Amniotic epithelial cell (primary cell): ENCODE measurements around the gene RNF145.
"Not testable (repeated sequence)": the region's sequence is repeated elsewhere in the genome, so short reads cannot be mapped to it uniquely, and the experiment has no call there.

Experiments
- DNase-seq: peaks from one replicate; pipeline ENCODE4 v3.0.0-alpha.2; 2010; ENCODE audit warnings: low read depth

RNF145 gene

GRCh38 chr5:159189310-159189709 lies 20.0 kb downstream of the RNF145 start:
- DNase-seq, result no peak

GRCh38 chr5:159187719-159188118 lies 21.6 kb downstream of the RNF145 start:
- no peak for DNase-seq

GRCh38 chr5:159186319-159186718 lies 23.0 kb downstream of the RNF145 start:
- no peak for DNase-seq

GRCh38 chr5:159185773-159186172 lies 23.6 kb downstream of the RNF145 start:
- DNase-seq, result no peak

GRCh38 chr5:159184858-159185381 lies 24.4 kb downstream of the RNF145 start:
- peak; percentile 76 for DNase-seq

DNA sequence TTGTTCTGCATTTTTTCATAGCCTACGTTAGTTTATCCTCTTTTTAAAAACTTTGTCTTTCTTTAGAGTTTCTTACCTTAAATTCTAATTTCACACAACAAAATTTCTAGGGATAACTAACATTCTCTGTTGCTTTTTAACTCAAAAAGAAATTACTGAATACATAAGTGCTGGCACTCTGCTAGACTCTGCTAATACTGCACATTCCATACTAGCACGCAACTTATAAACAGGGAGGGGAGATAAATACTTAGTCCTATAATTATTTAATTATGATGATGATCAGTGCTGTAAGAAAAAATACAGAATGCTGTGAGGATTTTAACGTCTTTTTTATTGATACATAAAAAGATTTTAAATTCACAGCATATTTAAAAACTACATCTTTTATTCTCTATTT lies 25.1 kb downstream of the RNF145 start:
- peak; percentile 25 for DNase-seq

DNA sequence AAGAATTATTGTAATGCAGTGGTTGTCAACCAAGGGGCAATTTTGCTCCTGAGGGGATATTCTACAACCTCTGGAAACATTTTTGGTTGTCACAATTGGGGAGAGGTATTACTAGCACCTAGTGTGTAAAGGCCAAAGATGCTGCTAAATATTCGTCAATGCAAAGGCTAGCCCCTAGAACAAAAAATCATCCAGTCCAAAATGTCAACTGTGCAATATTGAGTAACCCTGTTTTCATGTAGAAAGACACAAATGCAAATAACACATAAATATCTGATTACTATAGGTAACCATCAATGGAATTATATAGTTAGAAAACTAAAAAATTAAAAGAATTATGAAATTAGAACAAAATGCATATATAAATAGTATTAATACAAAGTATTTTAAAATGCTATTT lies 26.1 kb downstream of the RNF145 start:
- no peak for DNase-seq

- peak; percentile 39 for DNase-seq
Observed at GRCh38 chr5:159182691-159183090, 26.7 kb downstream of the RNF145 start.

DNA sequence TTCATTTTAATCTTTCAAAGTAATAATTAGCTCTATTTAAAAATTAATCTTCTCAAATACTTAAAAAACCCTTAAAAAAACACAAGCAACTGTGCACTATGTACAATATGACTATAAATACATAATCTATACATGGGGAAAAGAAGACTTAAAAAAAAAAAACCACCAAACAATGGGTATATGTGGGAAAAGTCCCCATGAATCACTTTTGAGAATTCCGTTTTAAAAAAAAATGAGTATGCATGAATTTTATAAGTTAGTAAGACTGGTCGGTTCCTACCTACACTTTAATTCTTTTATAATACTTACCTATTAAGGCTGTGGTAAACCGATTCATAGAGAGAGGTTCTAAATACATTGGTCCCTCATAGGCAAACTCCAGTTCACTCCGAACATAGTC lies 27.7 kb downstream of the RNF145 start:
- no peak for DNase-seq

GRCh38 chr5:159181152-159181551 lies 28.2 kb downstream of the RNF145 start:
- DNase-seq, result peak; percentile 20

DNA sequence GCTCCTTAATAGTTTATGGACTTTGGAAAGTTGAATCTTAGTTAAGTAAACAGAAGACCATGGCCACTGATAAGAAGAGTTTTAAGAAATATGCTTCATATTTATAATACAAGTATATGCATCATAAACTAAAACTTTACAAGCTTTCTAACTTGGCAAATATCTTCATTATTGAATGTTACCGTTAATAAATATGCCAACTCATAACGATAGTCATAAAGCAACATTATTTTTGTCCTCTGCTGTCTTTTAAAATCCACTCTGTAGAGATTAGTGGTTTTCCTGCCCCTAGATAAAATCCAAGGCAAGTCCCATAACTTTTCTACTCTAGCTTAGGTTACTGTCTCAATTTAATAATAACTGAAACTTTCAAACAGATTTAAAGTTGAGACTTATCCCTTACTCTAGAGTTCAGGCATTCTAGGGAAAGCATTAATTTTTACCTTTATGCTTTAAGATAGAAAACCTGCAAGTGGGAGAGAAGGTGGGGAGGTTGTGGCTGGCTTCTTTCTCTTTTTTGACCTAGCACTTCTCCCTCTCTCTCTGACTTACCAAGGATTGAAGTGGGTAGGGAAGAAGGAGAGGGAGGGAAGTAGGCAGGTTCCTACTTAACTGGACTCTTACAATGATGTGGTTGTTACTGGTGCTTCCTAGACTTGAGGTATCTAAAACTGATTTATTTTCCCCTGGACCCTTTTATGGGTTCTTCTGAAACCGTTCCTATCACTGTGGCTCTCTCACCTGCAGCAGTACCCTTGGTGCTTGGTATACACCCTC lies 29.6 kb downstream of the RNF145 start:
- DNase-seq, result peak; percentile 48

- peak; percentile 98 for DNase-seq
Observed at GRCh38 chr5:159178978-159179377, 30.4 kb downstream of the RNF145 start.

- DNase-seq, result peak; percentile 64
Observed at GRCh38 chr5:159175547-159175946, 33.8 kb downstream of the RNF145 start.

- peak; percentile 28 for DNase-seq
Observed at GRCh38 chr5:159174511-159175168, 34.7 kb downstream of the RNF145 start.

- DNase-seq, result no peak
Observed at GRCh38 chr5:159171274-159171673, 38.1 kb downstream of the RNF145 start.

GRCh38 chr5:159170021-159170420 lies 39.3 kb downstream of the RNF145 start:
- no peak for DNase-seq

DNA sequence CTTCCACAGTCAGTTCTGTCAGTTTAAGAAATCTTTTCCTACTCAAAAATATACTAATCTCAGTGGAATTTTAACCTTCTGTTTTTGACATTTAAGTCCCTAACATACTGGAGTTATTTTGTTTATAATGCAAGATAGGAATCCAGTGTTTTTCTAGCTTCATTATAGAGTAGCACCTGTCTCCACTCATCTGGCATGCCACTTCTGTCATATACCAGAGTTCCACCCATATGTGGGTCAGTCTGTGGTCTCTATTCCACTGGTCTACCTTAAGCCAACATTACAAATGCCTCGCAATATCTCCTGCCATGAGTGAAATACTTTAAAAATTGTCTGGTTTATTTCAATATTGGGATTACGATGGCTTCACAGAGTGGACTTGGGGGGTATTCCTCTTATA lies 42.9 kb downstream of the RNF145 start:
- DNase-seq, result no peak

GRCh38 chr5:159163701-159164046 lies 45.7 kb downstream of the RNF145 start:
- DNase-seq, result no peak

DNA sequence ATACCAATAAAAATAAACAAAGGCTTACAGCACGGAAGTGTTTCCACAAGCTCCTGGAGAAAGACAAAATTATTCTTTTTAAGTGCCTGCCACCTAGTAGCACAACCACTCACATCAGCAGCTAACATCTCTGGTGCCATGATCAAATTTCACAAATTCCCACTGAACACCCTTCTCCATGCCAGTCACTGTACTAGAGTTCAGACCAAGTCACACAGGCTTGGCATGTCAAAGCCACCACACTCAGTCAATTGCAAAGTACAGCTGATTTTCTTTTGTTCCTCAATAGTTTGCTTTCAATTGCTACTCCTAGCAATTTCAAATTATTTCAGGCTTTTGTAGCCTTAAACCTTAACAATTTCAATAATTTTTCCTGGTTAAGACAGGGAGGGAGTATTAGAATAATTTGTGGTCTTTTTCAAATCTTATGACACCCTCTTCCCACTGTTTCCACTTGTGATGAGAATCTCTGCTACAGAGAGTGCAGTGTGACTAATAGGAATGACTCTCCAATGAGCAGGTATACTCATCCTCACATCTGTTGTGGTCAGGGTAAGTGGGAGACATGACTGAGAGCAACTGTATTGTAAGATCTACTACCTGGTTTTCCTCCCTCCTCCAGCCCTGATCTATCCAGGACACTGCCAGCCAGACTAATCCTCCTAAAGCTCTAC lies 46.2 kb downstream of the RNF145 start:
- peak; percentile 93 for DNase-seq

DNA sequence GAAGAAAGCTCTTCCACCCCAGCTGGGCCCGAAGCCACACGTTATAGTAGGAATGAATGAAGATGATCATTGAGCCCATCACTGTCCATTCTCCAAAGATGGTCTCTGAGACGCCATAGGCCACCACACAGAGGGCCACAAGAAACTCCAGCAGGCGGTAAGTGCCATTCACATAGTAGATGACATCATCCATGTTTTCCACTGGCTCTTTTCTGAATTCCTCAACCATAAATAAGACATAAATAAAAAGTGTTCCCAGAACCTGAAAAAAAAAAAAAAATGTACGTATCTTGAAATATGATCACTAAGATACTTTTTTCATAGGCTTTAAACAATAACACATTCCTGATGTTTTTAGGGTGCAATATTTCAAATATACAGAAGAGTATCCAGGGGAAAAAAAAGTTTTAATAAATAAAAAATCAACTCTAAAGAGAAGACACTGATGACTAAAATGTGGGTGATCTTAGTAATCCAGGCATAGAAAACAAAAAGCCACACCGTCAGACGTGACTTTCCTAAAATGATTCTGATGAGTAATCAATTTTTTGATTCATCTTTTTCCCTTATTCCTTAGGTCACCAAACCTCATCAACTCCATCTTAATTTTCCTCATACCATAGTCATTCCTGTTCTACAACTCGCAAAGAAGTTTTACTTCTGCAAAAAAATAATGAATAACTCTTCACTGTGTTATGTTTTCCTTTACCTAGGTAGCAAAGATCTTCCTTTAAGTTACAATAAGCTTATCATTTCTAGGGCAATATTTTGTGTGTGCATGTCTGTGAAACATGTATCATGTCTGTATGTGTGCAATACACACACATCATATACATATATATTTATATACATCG lies 47.8 kb downstream of the RNF145 start:
- no peak for DNase-seq

DNA sequence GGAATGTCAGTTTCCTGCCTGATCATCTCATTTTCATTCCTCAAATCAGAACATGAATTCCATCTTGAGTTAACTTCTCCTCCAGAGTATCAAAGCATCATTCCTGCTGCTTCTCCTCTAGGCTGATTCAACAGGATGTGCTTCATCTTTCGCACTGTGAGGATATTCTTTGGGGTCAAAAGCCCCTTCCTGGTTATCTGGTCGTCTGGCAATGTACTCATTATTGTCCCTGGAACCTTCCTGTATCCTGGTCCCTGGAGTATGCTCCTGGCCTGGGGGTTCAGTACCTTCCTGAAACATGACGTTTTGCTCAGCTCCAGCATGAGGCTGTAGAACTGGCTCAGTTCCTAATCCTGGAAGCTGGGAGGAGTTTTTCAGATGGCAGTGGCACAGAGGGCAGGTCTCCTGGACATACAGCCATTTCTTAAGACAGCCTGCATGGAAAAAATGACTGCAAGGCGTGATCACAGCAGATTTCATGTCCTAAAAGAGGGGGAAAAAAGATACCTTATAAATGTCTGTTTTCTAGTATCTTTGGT lies 50.7 kb downstream of the RNF145 start:
- not testable (repeated sequence) for DNase-seq

DNA sequence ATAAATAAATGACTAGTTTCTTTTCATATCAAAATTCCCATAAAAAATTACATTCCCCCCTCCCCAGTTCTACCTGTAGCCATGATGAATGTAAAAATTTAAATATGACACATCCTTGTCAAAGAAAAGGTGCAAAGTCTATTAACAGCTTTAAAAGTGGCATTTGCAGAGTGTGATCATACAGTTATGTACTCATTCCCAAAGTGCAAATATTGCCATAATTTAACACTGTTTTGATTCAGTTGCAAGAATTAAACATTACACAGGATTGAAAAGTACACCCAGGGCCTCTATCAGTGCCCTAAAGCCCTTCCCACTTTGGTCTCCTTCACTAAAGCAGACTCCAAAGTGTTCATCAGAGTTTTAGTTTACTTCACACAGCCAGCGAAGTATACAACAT lies 51.8 kb downstream of the RNF145 start:
- DNase-seq, result no peak
